Activated CD8-positive, alpha-beta T cell treated with anti-CD3 and anti-CD28 coated beads for 36 hours (primary cell): Measurements from ENCODE around the gene TMEM139. TPM values are rescaled to one million over a fixed set of nuclear protein-coding genes. Genes with fewer than 3 reads are reported as not detected.
A peak's percentile ranks its signal among the peaks of the same experiment; 100 is the strongest.

Experiments
- ATAC-seq: fragments of 200-7000 bp; cut with Tn5 transposase; one replicate; pipeline ENCODE4 v1.10.0; 2021; ENCODE audit warnings: mild to moderate bottlenecking, moderate library complexity
- CTCF ChIA-PET: fragments of 350-600 bp; sonication (Branson Sonifier 250); formaldehyde crosslinking; loops from one replicate; lab custom pipeline; 2021; ENCODE audit warnings: antibody characterized with exemption; lab: Charles Lee
- POLR2A ChIA-PET: fragments of 350-600 bp; sonication (Branson Sonifier 250); formaldehyde crosslinking; loops from one replicate; lab custom pipeline; 2021; ENCODE audit warnings: antibody characterized with exemption; lab: Charles Lee
- DNase-seq: peaks from one replicate; pipeline ENCODE4 v3.0.0-alpha.2; 2020
- H3K27ac Mint-ChIP-seq: one replicate; pipeline ENCODE4 v1.8.0; 2021; ENCODE audit warnings: mild to moderate bottlenecking, mixed read lengths
- H3K27me3 Mint-ChIP-seq: one replicate; pipeline ENCODE4 v1.8.0; 2021; ENCODE audit warnings: mixed read lengths
- H3K36me3 Mint-ChIP-seq: one replicate; pipeline ENCODE4 v1.8.0; 2021; ENCODE audit warnings: low read depth, mixed read lengths
- H3K4me1 Mint-ChIP-seq: one replicate; pipeline ENCODE4 v1.8.0; 2021; ENCODE audit warnings: low read depth, mixed read lengths
- H3K4me3 Mint-ChIP-seq: one replicate; pipeline ENCODE4 v1.8.0; 2021; ENCODE audit warnings: mild to moderate bottlenecking, moderate library complexity, mixed read lengths
- H3K9me3 Mint-ChIP-seq: one replicate; pipeline ENCODE4 v1.8.0; 2021; ENCODE audit warnings: mixed read lengths
- intact Hi-C: fragments of 100-400 bp; cut with micrococcal nuclease; formaldehyde crosslinking; loops from one replicate; pipeline ENCODE4 v1.10.0; 2022
- total RNA-seq, 2 experiments: library from RNA; stranded (reverse); gene quantifications; one replicate each; pipeline ENCODE4 v1.2.3, GENCODE V29; 2021
- TF ChIP-seq, protein P1 (sequence below): fragments of 200-600 bp; IDR thresholded peaks from one replicate; pipeline ENCODE4 v1.8.0; 2022; ENCODE audit warnings: antibody characterized with exemption, mild to moderate bottlenecking

TMEM139 gene
- total RNA-seq, 2 experiments from 2014 or later = 1.6 to 2.0 TPM

DNA sequence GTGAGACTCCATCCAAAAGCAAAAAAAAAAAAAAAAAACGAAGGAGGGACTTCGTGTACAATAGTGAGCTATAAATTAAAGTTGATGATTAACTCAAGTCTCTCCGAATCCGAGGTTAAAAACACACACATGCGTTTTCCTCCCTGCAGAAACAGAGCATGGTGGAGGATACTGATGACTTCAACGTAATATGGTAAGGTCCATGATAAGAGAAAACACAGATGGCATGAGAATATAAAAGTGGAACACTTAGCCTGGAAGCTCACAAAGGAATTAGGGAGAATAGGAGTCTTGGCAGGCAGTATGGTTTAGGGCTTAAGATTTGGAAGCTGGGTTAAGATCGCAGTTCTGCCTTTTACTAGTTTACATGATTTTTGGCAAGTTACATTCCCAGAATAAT lies 41.6 kb upstream of the TMEM139 start:
- no peak for DNase-seq
- H3K36me3 Mint-ChIP-seq = peaks cover 7% of the 10 kb centered on the region
- H3K9me3 Mint-ChIP-seq = peaks cover 8% of the 10 kb centered on the region
- CTCF ChIA-PET = interaction anchor here (0.8 to 7.9 kb wide), 8 partner anchors 15 to 174 kb away, joined by 3 to 211 read pairs (median 6); no protein-coding TSS in a partner anchor
- TF ChIP-seq, protein P1, sequence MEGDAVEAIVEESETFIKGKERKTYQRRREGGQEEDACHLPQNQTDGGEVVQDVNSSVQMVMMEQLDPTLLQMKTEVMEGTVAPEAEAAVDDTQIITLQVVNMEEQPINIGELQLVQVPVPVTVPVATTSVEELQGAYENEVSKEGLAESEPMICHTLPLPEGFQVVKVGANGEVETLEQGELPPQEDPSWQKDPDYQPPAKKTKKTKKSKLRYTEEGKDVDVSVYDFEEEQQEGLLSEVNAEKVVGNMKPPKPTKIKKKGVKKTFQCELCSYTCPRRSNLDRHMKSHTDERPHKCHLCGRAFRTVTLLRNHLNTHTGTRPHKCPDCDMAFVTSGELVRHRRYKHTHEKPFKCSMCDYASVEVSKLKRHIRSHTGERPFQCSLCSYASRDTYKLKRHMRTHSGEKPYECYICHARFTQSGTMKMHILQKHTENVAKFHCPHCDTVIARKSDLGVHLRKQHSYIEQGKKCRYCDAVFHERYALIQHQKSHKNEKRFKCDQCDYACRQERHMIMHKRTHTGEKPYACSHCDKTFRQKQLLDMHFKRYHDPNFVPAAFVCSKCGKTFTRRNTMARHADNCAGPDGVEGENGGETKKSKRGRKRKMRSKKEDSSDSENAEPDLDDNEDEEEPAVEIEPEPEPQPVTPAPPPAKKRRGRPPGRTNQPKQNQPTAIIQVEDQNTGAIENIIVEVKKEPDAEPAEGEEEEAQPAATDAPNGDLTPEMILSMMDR = no peak
- intact Hi-C loops = no loop called here
- no peak for ATAC-seq
- H3K27me3 Mint-ChIP-seq = no peaks in the 10 kb centered on the region
- H3K27ac Mint-ChIP-seq = no peak overlapping the region
- H3K4me3 Mint-ChIP-seq = no peak overlapping the region
- POLR2A ChIA-PET = no interaction called here
- peaks cover 51% of the 10 kb centered on the region for H3K4me1 Mint-ChIP-seq

DNA sequence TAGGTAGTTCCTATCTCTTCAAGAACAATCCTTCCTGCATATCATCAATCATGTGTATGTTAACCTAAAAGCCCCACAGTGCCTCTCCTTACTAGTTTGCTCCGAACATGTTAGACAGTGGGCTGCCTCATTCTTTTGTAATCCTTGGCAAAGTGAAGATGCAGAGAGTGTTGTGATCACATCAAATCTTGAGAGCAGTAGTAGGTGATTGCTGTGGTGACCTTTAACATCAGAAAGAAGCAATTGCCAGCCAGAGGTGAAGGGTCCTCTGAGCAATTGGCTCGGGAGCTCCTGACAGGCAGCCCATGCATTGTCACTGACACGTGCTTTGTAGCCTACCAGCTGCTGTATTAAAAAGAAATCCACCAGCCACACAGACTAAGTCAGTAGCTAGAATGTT lies 41.1 kb upstream of the TMEM139 start:
- Mint-ChIP-seq H3K4me3 (no peak overlapping the region), H3K27ac (peak overlapping the region; percentile 18), H3K27me3 (no peaks in the 10 kb centered on the region), H3K36me3 (peaks cover 7% of the 10 kb centered on the region), H3K9me3 (peaks cover 8% of the 10 kb centered on the region), H3K4me1 (peaks cover 54% of the 10 kb centered on the region)
- TF ChIP-seq, protein P1 = no peak
- ChIA-PET CTCF (interaction anchor here (0.8 to 7.9 kb wide), 7 partner anchors 14 to 173 kb away, joined by 3 to 211 read pairs (median 6); no protein-coding TSS in a partner anchor), POLR2A (no interaction called here)
- ATAC-seq (no peak), DNase-seq (no peak)
- intact Hi-C loops = loop anchor here (2.0 kb wide), 1 partner anchor 47 kb away; no protein-coding TSS in a partner anchor

GRCh38 chr7:143244321-143244720 lies 40.4 kb upstream of the TMEM139 start:
- TF ChIP-seq, protein P1 = no peak
- DNase-seq = no peak
- no peak overlapping the region for H3K4me3 Mint-ChIP-seq
- H3K4me1 Mint-ChIP-seq = peaks cover 61% of the 10 kb centered on the region
- peak overlapping the region; percentile 80 for H3K27ac Mint-ChIP-seq
- intact Hi-C loops = loop anchor here (2.0 kb wide), 1 partner anchor 46 kb away; no protein-coding TSS in a partner anchor
- ChIA-PET CTCF (interaction anchor here (0.9 to 7.9 kb wide), 7 partner anchors 11 to 173 kb away, joined by 3 to 211 read pairs (median 6); no protein-coding TSS in a partner anchor), POLR2A (interaction anchor here (1.8 kb wide), 1 partner anchor 19 kb away, joined by 5 read pairs; the partner anchor contains the start of gene GSTK1)
- peaks cover 12% of the 10 kb centered on the region for H3K36me3 Mint-ChIP-seq
- peaks cover 11% of the 10 kb centered on the region for H3K9me3 Mint-ChIP-seq
- no peaks in the 10 kb centered on the region for H3K27me3 Mint-ChIP-seq
- ATAC-seq = no peak

- H3K27ac Mint-ChIP-seq = peak overlapping the region; percentile 86
- peaks cover 18% of the 10 kb centered on the region for H3K36me3 Mint-ChIP-seq
- peaks cover 66% of the 10 kb centered on the region for H3K4me1 Mint-ChIP-seq
- no peak for DNase-seq
- ATAC-seq = peak; percentile 68
- no peak overlapping the region for H3K4me3 Mint-ChIP-seq
- intact Hi-C loops = loop anchor here (2.0 to 5.0 kb wide), 2 partner anchors 37 to 46 kb away; partner anchors contain the start of gene TMEM139
- no peaks in the 10 kb centered on the region for H3K27me3 Mint-ChIP-seq
- CTCF ChIA-PET = interaction anchor here (0.8 to 7.9 kb wide), 10 partner anchors 10 to 242 kb away, joined by 3 to 211 read pairs (median 4); no protein-coding TSS in a partner anchor
- TF ChIP-seq, protein P1 = no peak
- H3K9me3 Mint-ChIP-seq = peaks cover 17% of the 10 kb centered on the region
- POLR2A ChIA-PET = interaction anchor here (0.8 to 1.8 kb wide), 3 partner anchors 18 to 65 kb away, joined by 3 to 6 read pairs (median 5); partner anchors contain the start of genes CASP2 and GSTK1
Measured at GRCh38 chr7:143245123-143245522, 39.6 kb upstream of the TMEM139 start.

DNA sequence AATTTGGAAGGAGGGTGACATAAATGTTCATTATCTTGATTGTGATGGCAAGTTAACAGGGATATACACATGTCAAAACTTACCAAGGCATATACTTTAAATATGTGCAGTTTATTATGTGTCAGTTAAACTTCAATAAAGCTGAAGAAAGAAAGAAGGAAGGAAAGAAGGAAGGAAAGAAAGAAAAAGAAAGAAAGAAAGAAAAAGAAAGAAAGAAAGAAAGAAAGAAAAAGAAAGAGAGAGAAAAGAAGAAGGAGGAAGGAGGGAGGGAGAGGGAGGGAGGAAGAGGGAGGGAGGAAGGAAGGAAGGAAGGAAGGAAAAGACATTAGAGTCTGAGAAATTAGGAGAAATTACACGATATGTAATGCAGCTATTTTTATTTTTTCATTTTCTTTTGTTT lies 37.4 kb upstream of the TMEM139 start:
- peaks cover 77% of the 10 kb centered on the region for H3K4me1 Mint-ChIP-seq
- intact Hi-C loops = loop anchor here (5.0 kb wide), 1 partner anchor 35 kb away; the partner anchor contains the start of gene TMEM139
- H3K9me3 Mint-ChIP-seq = peaks cover 24% of the 10 kb centered on the region
- ATAC-seq (no peak), DNase-seq (no peak)
- H3K27me3 Mint-ChIP-seq = no peaks in the 10 kb centered on the region
- no peak overlapping the region for H3K27ac Mint-ChIP-seq
- no peak overlapping the region for H3K4me3 Mint-ChIP-seq
- POLR2A ChIA-PET = interaction anchor here (0.7 to 1.4 kb wide), 2 partner anchors 40 to 62 kb away, joined by 3 read pairs; no protein-coding TSS in a partner anchor
- peaks cover 29% of the 10 kb centered on the region for H3K36me3 Mint-ChIP-seq
- TF ChIP-seq, protein P1 = no peak
- CTCF ChIA-PET = interaction anchor here (1.1 to 2.8 kb wide), 5 partner anchors 10 to 133 kb away, joined by 3 to 15 read pairs (median 4); no protein-coding TSS in a partner anchor
